GM03348 (cell line): ENCODE results near the gene RHBDD1.

Source experiments
- DNase-seq: peaks from one replicate; pipeline ENCODE4 v3.0.0; 2012; ENCODE audit warnings: low spot score

The RHBDD1 gene

GRCh38 chr2:226887940-226888339, 52.1 kb downstream of the RHBDD1 start:
- DNase-seq = peak; percentile 57

- DNase-seq = no peak
These were observed 52.6 kb downstream of the RHBDD1 start for GRCh38 chr2:226888378-226888965.

- DNase-seq = no peak
These were observed 53.1 kb downstream of the RHBDD1 start for GRCh38 chr2:226888971-226889370.

- DNase-seq = no peak
These were observed 54.4 kb downstream of the RHBDD1 start for GRCh38 chr2:226890286-226890685.

- DNase-seq = peak; percentile 81
These were observed 56.1 kb downstream of the RHBDD1 start for GRCh38 chr2:226891780-226892590.

GRCh38 chr2:226892729-226893128, 56.9 kb downstream of the RHBDD1 start:
- DNase-seq = peak; percentile 39

- peak; percentile 26 for DNase-seq
These were observed 57.4 kb downstream of the RHBDD1 start for GRCh38 chr2:226893216-226893615.

- no peak for DNase-seq
These were observed 58.9 kb downstream of the RHBDD1 start for GRCh38 chr2:226894752-226895151.

- DNase-seq = no peak
These were observed 59.7 kb downstream of the RHBDD1 start for GRCh38 chr2:226895579-226895978.

GRCh38 chr2:226898121-226898520, 62.3 kb downstream of the RHBDD1 start:
- no peak for DNase-seq

GRCh38 chr2:226898897-226899296, 63.0 kb downstream of the RHBDD1 start:
- DNase-seq = no peak

- peak; percentile 28 for DNase-seq
These were observed 66.5 kb downstream of the RHBDD1 start for GRCh38 chr2:226902041-226902966.

GRCh38 chr2:226903179-226903578, 67.3 kb downstream of the RHBDD1 start:
- DNase-seq = peak; percentile 83

- DNase-seq = no peak
These were observed 68.7 kb downstream of the RHBDD1 start for GRCh38 chr2:226904592-226904991.

GRCh38 chr2:226905718-226906117, 69.9 kb downstream of the RHBDD1 start:
- DNase-seq = no peak

GRCh38 chr2:226906163-226906693, 70.4 kb downstream of the RHBDD1 start:
- DNase-seq = no peak

- no peak for DNase-seq
These were observed 73.3 kb downstream of the RHBDD1 start for GRCh38 chr2:226909126-226909525.

GRCh38 chr2:226909836-226910235, 74.0 kb downstream of the RHBDD1 start:
- DNase-seq = no peak

- no peak for DNase-seq
These were observed 74.5 kb downstream of the RHBDD1 start for GRCh38 chr2:226910384-226910783.

- DNase-seq = peak; percentile 11
These were observed 76.1 kb downstream of the RHBDD1 start for GRCh38 chr2:226911932-226912331.

GRCh38 chr2:226913641-226914040, 77.8 kb downstream of the RHBDD1 start:
- no peak for DNase-seq

GRCh38 chr2:226915846-226916360, 80.0 kb downstream of the RHBDD1 start:
- DNase-seq = peak; percentile 16
